WTC11 (cell line): ENCODE measurements around the gene RPS27A.
"Not testable (repeated sequence)": the region's sequence is repeated elsewhere in the genome, so short reads cannot be mapped to it uniquely, and the experiment has no call there.

Experiments used
- TF ChIP-seq, protein P1 (sequence below): fragments of 200-600 bp; IDR thresholded peaks from 2 replicates; pipeline ENCODE4 v1.8.0; 2022; ENCODE audit warnings: antibody characterized with exemption
- TF ChIP-seq, protein P2 (sequence below): sonication (generic); formaldehyde crosslinking; IDR thresholded peaks from 2 replicates; pipeline ENCODE4 v1.8.0; 2023; ENCODE audit warnings: missing genetic modification reagents, mild to moderate bottlenecking, borderline replicate concordance

DNA sequence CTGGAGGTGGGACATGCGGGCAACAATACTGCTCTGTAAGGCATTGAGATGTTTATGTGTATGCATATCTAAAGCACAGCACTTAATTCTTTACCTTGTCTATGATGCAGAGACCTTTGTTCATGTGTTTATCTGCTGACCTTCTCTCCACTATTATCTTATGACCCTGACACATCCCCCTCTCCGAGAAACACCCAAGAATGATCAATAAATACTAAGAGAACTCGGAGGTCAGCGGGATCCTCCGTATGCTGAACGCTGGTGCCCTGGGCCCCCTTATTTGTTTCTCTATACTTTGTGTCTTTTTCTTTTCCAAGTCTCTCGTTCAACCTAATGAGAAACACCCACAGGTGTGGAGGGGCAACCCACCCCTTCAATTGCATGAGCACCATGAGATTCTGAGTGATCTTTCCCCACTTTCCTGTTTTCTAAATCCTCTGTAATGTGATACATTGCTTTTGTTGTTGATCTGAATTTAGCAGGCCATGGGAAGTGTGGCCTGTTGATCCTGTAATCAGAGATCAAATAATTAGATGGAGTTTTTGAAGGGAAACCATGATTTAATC is 47.5 kb downstream of the RPS27A start:
- TF ChIP-seq, protein P1, sequence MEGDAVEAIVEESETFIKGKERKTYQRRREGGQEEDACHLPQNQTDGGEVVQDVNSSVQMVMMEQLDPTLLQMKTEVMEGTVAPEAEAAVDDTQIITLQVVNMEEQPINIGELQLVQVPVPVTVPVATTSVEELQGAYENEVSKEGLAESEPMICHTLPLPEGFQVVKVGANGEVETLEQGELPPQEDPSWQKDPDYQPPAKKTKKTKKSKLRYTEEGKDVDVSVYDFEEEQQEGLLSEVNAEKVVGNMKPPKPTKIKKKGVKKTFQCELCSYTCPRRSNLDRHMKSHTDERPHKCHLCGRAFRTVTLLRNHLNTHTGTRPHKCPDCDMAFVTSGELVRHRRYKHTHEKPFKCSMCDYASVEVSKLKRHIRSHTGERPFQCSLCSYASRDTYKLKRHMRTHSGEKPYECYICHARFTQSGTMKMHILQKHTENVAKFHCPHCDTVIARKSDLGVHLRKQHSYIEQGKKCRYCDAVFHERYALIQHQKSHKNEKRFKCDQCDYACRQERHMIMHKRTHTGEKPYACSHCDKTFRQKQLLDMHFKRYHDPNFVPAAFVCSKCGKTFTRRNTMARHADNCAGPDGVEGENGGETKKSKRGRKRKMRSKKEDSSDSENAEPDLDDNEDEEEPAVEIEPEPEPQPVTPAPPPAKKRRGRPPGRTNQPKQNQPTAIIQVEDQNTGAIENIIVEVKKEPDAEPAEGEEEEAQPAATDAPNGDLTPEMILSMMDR = not testable (repeated sequence)
- TF ChIP-seq, protein P2, sequence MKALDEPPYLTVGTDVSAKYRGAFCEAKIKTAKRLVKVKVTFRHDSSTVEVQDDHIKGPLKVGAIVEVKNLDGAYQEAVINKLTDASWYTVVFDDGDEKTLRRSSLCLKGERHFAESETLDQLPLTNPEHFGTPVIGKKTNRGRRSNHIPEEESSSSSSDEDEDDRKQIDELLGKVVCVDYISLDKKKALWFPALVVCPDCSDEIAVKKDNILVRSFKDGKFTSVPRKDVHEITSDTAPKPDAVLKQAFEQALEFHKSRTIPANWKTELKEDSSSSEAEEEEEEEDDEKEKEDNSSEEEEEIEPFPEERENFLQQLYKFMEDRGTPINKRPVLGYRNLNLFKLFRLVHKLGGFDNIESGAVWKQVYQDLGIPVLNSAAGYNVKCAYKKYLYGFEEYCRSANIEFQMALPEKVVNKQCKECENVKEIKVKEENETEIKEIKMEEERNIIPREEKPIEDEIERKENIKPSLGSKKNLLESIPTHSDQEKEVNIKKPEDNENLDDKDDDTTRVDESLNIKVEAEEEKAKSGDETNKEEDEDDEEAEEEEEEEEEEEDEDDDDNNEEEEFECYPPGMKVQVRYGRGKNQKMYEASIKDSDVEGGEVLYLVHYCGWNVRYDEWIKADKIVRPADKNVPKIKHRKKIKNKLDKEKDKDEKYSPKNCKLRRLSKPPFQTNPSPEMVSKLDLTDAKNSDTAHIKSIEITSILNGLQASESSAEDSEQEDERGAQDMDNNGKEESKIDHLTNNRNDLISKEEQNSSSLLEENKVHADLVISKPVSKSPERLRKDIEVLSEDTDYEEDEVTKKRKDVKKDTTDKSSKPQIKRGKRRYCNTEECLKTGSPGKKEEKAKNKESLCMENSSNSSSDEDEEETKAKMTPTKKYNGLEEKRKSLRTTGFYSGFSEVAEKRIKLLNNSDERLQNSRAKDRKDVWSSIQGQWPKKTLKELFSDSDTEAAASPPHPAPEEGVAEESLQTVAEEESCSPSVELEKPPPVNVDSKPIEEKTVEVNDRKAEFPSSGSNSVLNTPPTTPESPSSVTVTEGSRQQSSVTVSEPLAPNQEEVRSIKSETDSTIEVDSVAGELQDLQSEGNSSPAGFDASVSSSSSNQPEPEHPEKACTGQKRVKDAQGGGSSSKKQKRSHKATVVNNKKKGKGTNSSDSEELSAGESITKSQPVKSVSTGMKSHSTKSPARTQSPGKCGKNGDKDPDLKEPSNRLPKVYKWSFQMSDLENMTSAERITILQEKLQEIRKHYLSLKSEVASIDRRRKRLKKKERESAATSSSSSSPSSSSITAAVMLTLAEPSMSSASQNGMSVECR = not testable (repeated sequence)
